GM12891 (cell line): ENCODE measurements around the gene OR6B2.

Source experiments
- POLR2A ChIP-seq: IDR thresholded peaks from 2 replicates; pipeline ENCODE4 v1.6.1; 2011; ENCODE audit warnings: low read depth, low read length, control low read depth
- POLR2AphosphoS5 ChIP-seq: IDR thresholded peaks from 2 replicates; pipeline ENCODE4 v1.6.1; 2011; ENCODE audit warnings: low read depth, low read length, control low read depth
- POU2F2 ChIP-seq: IDR thresholded peaks from 2 replicates; pipeline ENCODE4 v1.6.1; 2011; ENCODE audit warnings: low read depth, mild to moderate bottlenecking, control low read depth, low read length, moderate library complexity
- TAF1 ChIP-seq: IDR thresholded peaks from 2 replicates; pipeline ENCODE4 v1.6.1; 2011; ENCODE audit warnings: low read depth, low read length, control low read depth

- TF ChIP-seq POLR2A (no peak), TAF1 (no peak), POLR2AphosphoS5 (no peak), POU2F2 (no peak)
Measured at GRCh38 chr2:240000671-240001070, 29.6 kb downstream of the OR6B2 start.
